SK-N-SH (cell line): Measurements from ENCODE around the gene CLPX. TPM values are rescaled to one million over a fixed set of nuclear protein-coding genes. Genes with fewer than 3 reads are reported as not detected.
A peak's percentile ranks its signal among the peaks of the same experiment; 100 is the strongest.

ENCODE experiments used
- CTCF ChIA-PET: fragments of 300-600, 350-600 bp; formaldehyde crosslinking; extraction: SDS; loops from one replicate; lab custom pipeline; 2021; lab: Yijun Ruan, JAX
- POLR2A ChIA-PET: fragments of 350-600 bp; sonication (Branson Sonifier 250); formaldehyde crosslinking; extraction: SDS; loops from one replicate; lab custom pipeline; 2020; ENCODE audit warnings: antibody characterized with exemption, inconsistent platforms; lab: Yijun Ruan, JAX
- DNase-seq: peaks from one replicate; pipeline ENCODE4 v3.0.0; 2012
- H2AFZ ChIP-seq: fragments of 200-600 bp; sonication (generic); 2 replicates; pipeline ENCODE4 v1.8.1; 2016; ENCODE audit warnings: antibody characterized with exemption, mild to moderate bottlenecking, low read depth
- H3F3A ChIP-seq: fragments of 200-600 bp; sonication (generic); replicated peaks from 2 replicates; pipeline ENCODE3; 2016; ENCODE audit warnings: antibody characterized with exemption, mild to moderate bottlenecking; ENCODE audit not compliant: insufficient read depth
- H3K27ac ChIP-seq, 2 experiments: fragments of 200-500 bp in 1 of 2; fragments of 200-600 bp in 1 of 2; sonication (Bioruptor generic) in 1 of 2; sonication (generic), shearing (Covaris generic) in 1 of 2; 2 replicates each; pipeline versions ENCODE4 v1.5.1 to v1.6.1; 2014 to 2016; ENCODE audit warnings: low read depth in 2 of 2, inconsistent platforms in 1 of 2, low read length in 1 of 2, mild to moderate bottlenecking in 1 of 2, mixed read lengths in 1 of 2
- H3K27me3 ChIP-seq: fragments of 200-600 bp; sonication (generic), shearing (Covaris generic); 2 replicates; pipeline ENCODE4 v1.6.1; 2016; ENCODE audit warnings: mixed run types; ENCODE audit not compliant: insufficient read depth
- H3K36me3 ChIP-seq, 2 experiments: fragments of 200-500 bp in 1 of 2; fragments of 200-600 bp in 1 of 2; sonication (Bioruptor generic) in 1 of 2; sonication (generic) in 1 of 2; replicated peaks in 1 of 2; 2 replicates each; pipeline versions ENCODE3 to v1.5.1; 2014 to 2016; ENCODE audit warnings: low read length in 1 of 2, mild to moderate bottlenecking in 1 of 2; ENCODE audit not compliant: insufficient read depth in 2 of 2, control insufficient read depth in 1 of 2
- H3K4me1 ChIP-seq, 2 experiments: fragments of 200-500 bp in 1 of 2; fragments of 200-600 bp in 1 of 2; sonication (Bioruptor generic) in 1 of 2; sonication (generic), shearing (Covaris generic) in 1 of 2; 2 replicates each; pipeline versions ENCODE4 v1.5.1 to v1.6.1; 2014 to 2016; ENCODE audit warnings: low read depth in 1 of 2, low read length in 1 of 2, mixed run types in 1 of 2; ENCODE audit not compliant: insufficient read depth in 2 of 2, control insufficient read depth in 1 of 2
- H3K4me2 ChIP-seq: fragments of 200-600 bp; sonication (generic), shearing (Covaris generic); 2 replicates; pipeline ENCODE4 v1.6.1; 2017; ENCODE audit warnings: mixed run types
- H3K4me3 ChIP-seq, 2 experiments: fragments of 200-500 bp in 1 of 2; fragments of 200-600 bp in 1 of 2; sonication (Bioruptor generic) in 1 of 2; sonication (generic), shearing (Covaris generic) in 1 of 2; 2 replicates each; pipeline versions ENCODE4 v1.5.1 to v1.8.1; 2014 to 2016; ENCODE audit warnings: low read depth in 2 of 2, inconsistent platforms in 1 of 2, low read length in 1 of 2, mild to moderate bottlenecking in 1 of 2, mixed read lengths in 1 of 2, moderate library complexity in 1 of 2
- H3K79me2 ChIP-seq: fragments of 200-600 bp; sonication (generic); 2 replicates; pipeline ENCODE4 v1.8.1; 2017; ENCODE audit warnings: mild to moderate bottlenecking; ENCODE audit not compliant: insufficient read depth
- H3K9ac ChIP-seq: fragments of 200-600 bp; sonication (generic); 2 replicates; pipeline ENCODE4 v1.6.1; 2017; ENCODE audit warnings: mixed run types
- H3K9me2 ChIP-seq: fragments of 200-600 bp; sonication (generic); 2 replicates; pipeline ENCODE4 v1.6.1; 2017; ENCODE audit warnings: mixed run types
- H3K9me3 ChIP-seq: fragments of 200-600 bp; sonication (generic); 2 replicates; pipeline ENCODE4 v1.6.1; 2017; ENCODE audit warnings: mixed run types, mild to moderate bottlenecking, moderate library complexity
- H4K20me1 ChIP-seq: fragments of 200-600 bp; sonication (generic); 2 replicates; pipeline ENCODE4 v1.6.1; 2017; ENCODE audit warnings: mild to moderate bottlenecking, mixed run types; ENCODE audit not compliant: insufficient read depth
- GATA2 ChIP-seq: sonication (generic); formaldehyde crosslinking; IDR thresholded peaks from 2 replicates; pipeline ENCODE4 v1.5.0; 2020; ENCODE audit warnings: mild to moderate bottlenecking, missing genetic modification reagents
- MAX ChIP-seq: IDR thresholded peaks from 2 replicates; pipeline ENCODE4 v1.4.0; 2012; ENCODE audit warnings: low read depth
- PBX3 ChIP-seq: IDR thresholded peaks from 2 replicates; pipeline ENCODE4; 2012
- REST ChIP-seq: IDR thresholded peaks from 2 replicates; pipeline ENCODE4 v1.6.1; 2012; ENCODE audit warnings: mild to moderate bottlenecking, low read depth, low read length, moderate library complexity
- SIN3A ChIP-seq: IDR thresholded peaks from 2 replicates; pipeline ENCODE4 v1.6.1; 2012; ENCODE audit warnings: low read depth, mild to moderate bottlenecking, low read length, moderate library complexity, borderline replicate concordance
- USF1 ChIP-seq: IDR thresholded peaks from 2 replicates; pipeline ENCODE4 v1.4.0; 2012; ENCODE audit warnings: low read depth, borderline replicate concordance
- WGBS: methylation state at CpG from one replicate; pipeline ENCODE4 v1.1.6; 2017; ENCODE audit warnings: low lambda C conversion rate; 5-methylcytosine and 5-hydroxymethylcytosine counted together
- polyA plus RNA-seq, 3 experiments: library from polyadenylated mRNA; depleted of rRNA; stranded (reverse); fragments of >200 nt; gene quantifications; 2 replicates each; pipeline ENCODE4 v1.2.3, GENCODE V29; 2012

CLPX gene
- polyA plus RNA-seq, 1 of the 3 experiments (the other 2 are of a cell fraction), result 12.9 TPM

GRCh38 chr15:65208647-65209046, 23.5 kb upstream of the CLPX start:
- 100% methylated on average over 1 of the region's 2 CpGs for WGBS
- CTCF ChIA-PET, result interaction anchor here (0.9 to 3.6 kb wide), 7 partner anchors 14 to 177 kb away, joined by 3 to 15 read pairs (median 7); no protein-coding TSS in a partner anchor

GRCh38 chr15:65207280-65207840, 22.2 kb upstream of the CLPX start:
- no peaks in the 10 kb centered on the region for H3K79me2 ChIP-seq
- H3K4me3 ChIP-seq, result no peak overlapping the region
- TF ChIP-seq PBX3 (no peak), USF1 (no peak), REST (no peak), MAX (no peak)
- H3K36me3 ChIP-seq, result no peaks in the 10 kb centered on the region
- no peaks in the 10 kb centered on the region for H3K9me2 ChIP-seq
- H2AFZ ChIP-seq, result no peak overlapping the region
- no peaks in the 10 kb centered on the region for H3K9me3 ChIP-seq
- no peak overlapping the region for H3K27ac ChIP-seq
- POLR2A ChIA-PET, result interaction anchor here (0.8 to 1.2 kb wide), 2 partner anchors 22 to 97 kb away, joined by 3 read pairs; partner anchors contain the start of gene RNU5B-1
- H3K4me2 ChIP-seq, result no peak overlapping the region
- WGBS, result 53% methylated on average over 5 of the region's 6 CpGs
- H4K20me1 ChIP-seq, result no peaks in the 10 kb centered on the region
- no peak for DNase-seq
- CTCF ChIA-PET, result interaction anchor here (1.0 to 3.6 kb wide), 7 partner anchors 12 to 193 kb away, joined by 3 to 15 read pairs (median 7); no protein-coding TSS in a partner anchor
- peaks cover 9 to 38% of the 10 kb centered on the region in 2 experiments; a peak in 2 of 4 replicates for H3K4me1 ChIP-seq
- no peak overlapping the region for H3K9ac ChIP-seq
- H3K27me3 ChIP-seq, result no peaks in the 10 kb centered on the region; the same call in 1 of the 2 replicates
- no peaks in the 10 kb centered on the region for H3F3A ChIP-seq

More at GRCh38 chr15:65208647-65209046, 23.5 kb upstream of the CLPX start:
- Histone ChIP-seq H3K36me3 (no peaks in the 10 kb centered on the region), H3K27me3 (no peaks in the 10 kb centered on the region; the same call in 1 of the 2 replicates), H3K4me2 (no peak overlapping the region), H3K79me2 (no peaks in the 10 kb centered on the region), H4K20me1 (no peaks in the 10 kb centered on the region), H3F3A (no peaks in the 10 kb centered on the region), H3K4me1 (peaks cover 9 to 38% of the 10 kb centered on the region in 2 experiments; a peak in 2 of 4 replicates), H3K9me3 (no peaks in the 10 kb centered on the region), H3K9ac (no peak overlapping the region), H2AFZ (no peak overlapping the region), H3K27ac (no peak overlapping the region), H3K4me3 (no peak overlapping the region), H3K9me2 (no peaks in the 10 kb centered on the region)
- no peak for DNase-seq
- POLR2A ChIA-PET, result interaction anchor here (0.6 to 1.2 kb wide), 2 partner anchors 64 to 96 kb away, joined by 3 read pairs; partner anchors contain the start of gene RNU5B-1
- TF ChIP-seq SIN3A (no peak), GATA2 (CRISPR knock-in tag) (peak; percentile 23; the same call in 1 of the 2 replicates)
- TF ChIP-seq, all 33 proteins: peak for 1
